Hematopoietic multipotent progenitor cell treated with erythropoietin and hydrocortisone succinate and interleukin-3 and kit ligand, for 17 days (in vitro differentiated cells): ENCODE measurements around the gene RNF115.
A peak's percentile ranks its signal among the peaks of the same experiment; 100 is the strongest.
"Not testable (repeated sequence)": the region's sequence is repeated elsewhere in the genome, so short reads cannot be mapped to it uniquely, and the experiment has no call there.

Source experiments
- DNase-seq: peaks from one replicate; pipeline ENCODE4 v3.0.0-alpha.2; 2015; ENCODE audit warnings: low spot score

Gene RNF115

DNA sequence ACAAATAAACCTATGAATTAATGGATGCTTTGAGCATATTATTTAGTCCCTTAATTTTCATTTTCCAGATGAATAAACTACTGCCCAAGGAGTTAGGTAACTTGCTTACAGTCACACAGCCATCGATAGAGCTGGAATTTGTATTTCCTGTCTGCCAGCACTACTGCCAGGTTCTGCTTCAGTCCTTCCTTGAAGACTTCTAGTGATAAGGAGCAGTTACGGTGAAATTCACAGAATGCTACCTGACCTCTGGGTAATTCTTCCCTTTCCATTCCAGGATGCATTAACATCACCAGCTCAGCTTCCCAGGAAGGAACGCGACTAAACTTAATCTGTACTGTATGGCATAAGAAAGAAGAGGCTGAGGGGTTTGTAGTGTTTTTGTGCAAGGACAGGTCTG is 93.4 kb downstream of the RNF115 start:
- DNase-seq = no peak

DNA sequence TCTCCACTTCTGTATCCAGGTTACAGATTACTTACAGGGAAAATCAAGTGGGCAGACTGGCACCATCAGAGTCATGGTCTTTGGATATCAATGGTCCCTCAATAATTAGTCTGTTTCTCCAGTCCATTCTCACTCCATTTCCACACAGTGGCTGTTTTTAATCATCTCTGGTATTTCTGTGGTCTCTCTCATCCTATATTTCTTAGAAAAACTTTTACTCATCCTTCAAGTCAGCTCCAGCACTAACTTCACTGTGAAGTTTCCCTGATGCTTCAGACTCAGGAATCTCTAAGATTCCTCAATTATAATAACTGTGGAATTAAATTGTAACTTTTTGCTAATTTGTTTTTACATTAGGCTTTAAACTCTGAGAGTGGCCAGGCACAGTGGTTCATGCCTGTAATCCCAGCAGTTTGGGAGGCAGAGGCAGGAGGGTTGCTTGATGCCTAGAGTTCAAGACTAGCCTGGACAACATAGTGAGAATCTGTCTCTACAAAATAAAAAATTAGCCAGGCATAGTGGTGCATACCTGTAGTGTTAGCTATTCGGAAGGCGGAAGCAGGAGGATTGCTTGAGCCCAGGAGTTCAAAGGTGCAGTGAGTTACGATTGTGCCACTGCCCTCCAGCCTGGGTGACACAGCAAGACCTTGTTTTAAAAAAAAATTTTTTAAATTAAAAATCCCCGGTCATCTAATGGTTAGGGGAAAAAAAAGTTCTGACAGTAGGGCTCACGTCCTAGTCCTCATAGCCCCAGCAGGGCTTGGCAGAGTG is 94.0 kb downstream of the RNF115 start:
- DNase-seq = no peak

GRCh38 chr1:145729196-145729595 is 94.7 kb downstream of the RNF115 start:
- no peak for DNase-seq

DNA sequence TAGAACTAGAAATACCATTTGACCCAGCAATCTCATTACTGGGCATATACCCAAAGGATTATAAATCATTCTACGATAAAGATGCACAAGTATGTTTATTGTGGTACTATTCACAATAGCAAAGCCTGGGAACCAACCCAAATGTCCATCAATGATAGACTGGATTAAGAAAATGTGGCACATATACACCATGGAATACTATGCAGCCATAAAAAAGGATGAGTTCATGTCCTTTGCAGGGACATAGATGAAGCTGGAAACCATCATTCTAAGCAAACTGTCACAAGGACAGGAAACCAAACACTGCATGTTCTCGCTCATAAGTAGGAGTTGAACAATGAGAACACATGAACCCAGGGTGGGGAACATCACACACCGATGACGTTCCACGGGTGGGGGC is 97.7 kb downstream of the RNF115 start:
- DNase-seq = not testable (repeated sequence)

DNA sequence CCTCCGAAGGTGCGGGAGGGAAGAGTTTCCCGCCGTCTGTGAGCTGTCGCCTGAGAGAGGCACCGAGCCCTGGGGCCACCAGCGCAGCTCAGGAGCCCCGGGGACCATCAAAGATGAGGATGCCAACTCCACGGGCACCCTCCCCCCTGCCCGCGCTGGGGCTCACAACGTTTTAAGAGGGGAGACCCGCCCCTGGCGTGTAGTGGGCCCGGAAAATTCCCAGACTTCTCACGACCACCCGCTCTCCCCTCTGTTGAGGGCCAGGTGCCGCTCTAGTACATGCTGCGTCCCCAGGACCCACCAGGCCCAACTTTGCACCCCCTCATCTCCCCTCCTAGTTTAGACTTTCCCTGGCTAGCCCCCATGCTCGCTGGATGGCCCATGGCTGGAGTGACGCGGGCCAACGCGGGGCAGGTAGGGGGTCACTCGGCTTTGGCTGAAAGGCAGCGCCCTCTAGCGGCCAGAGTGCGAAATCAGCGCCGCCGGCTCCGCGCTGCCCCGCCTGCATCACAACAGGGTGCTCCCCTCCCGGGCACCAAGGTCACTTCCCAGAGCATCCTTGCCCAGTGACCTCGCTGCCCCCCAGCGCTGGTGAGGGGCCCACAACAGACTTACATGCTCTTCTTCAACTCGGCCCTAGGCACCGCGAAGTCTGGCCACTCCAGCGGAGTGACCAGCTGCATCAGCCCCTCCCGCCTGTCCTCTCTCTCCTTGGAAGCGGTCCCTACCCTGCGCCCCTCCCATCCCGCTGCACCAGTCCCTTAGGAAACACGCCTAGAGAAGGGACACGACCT is 102.8 kb downstream of the RNF115 start:
- peak; percentile 69 for DNase-seq

DNA sequence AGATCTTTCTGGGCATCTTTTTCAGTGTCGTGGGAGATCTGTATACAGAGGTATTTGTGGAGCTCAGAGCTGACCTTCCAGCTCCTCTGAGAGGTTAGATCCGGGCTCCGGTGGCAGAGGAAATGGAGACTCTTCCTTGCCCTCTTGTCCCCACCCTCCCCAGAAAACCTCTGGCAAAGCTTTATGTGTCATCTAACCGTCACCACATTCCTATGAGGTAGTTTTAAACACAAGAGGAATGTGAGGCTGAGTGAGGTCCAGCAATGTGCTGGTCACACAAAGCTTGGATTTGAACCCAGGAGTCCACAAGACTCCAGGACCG is 103.4 kb downstream of the RNF115 start:
- no peak for DNase-seq

DNA sequence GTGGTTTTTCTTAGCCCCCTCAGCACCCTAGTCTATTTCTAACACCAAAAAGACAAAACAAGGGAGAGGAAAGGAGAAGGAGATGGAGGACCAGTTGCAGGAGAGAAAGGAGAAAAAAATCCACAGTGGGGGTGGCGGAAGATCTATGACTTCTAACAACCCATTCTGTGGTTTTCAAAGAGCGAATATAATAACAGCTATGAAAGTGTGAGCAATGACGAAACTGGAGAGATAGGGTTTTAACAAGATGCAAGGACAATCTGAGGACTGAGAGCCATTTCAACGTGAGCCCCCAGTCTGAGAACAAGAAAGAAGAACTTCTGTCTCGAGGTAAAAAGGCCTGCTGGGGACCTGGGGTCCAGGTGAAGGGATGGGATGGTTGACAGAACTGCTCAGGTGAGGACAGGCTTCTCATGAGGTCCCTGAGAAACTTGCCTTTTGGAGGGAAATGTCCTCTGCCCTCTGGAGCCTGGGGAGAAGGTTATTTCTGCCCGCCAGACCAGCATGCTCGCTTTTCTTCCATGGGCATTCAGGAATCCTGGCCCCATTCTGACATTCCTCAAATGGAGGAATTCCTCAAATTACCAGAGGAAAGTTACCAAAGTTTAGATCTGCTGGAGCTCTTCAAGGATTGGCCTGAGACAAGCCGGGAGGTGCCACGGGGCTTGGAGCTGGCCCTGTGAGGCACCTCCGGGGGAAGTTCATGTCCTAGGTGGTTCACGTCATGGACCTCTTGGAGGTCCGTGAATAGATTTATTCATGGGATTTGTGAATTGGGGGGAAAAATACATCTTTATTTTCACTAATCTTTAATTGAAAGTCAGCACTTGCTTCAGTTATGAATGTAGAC is 104.4 kb downstream of the RNF115 start, which contains the start of gene CD160:
CD160 (plus strand) TSS at position 270 of the 850 bp plus-strand sequence. CDS start 8,829 bp downstream, outside the sequence.
- DNase-seq = no peak

DNA sequence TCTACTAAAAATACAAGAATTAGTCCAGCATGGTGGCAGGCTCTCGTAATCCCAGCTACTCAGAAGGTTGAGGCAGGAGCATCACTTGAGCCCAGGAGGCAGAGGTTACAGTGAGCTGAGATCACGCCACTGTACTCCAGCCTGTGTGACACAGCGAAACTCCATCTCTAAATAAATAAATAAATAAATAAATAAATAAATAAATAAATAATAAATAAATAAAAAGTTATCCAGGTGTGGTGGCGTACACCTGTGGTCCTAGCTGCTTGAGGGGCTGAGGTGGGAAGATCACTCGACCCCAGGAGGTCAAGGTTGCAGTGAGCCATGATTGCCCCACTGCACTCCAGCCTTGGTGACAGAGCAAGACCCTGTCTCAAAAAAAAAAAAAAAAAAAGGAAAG is 105.4 kb downstream of the RNF115 start:
- not testable (repeated sequence) for DNase-seq

- no peak for DNase-seq
Observed at GRCh38 chr1:145717833-145718232, 106.1 kb downstream of the RNF115 start.

GRCh38 chr1:145716641-145717345 is 107.1 kb downstream of the RNF115 start:
- DNase-seq = no peak

DNA sequence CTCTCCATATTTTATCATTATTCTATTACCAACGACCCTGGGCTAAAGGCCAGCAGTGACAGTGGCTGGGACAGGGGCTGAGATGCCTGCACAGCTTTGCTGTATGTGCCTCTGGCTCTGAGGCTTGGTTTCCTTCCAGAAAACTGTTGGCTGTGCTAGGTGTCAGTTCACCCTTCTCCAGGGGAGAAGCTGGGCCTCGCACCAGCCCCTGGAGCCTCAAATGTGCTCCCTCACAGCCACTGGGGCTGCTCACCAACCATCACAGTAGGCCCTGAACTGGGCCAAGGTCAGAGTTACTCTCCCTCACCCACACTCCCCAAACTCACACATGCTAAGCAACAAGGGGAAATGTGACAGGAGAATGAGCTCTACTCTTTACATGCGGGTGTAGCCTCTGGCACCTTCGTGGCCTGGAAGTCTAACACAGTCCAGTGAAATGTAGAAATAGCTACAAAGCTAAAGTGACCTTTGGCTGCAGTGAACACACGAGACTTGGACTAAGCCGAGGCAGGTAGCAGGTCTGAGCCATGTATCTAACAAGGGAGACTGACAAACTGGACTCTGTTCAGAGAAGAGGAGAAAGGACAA is 109.3 kb downstream of the RNF115 start:
- DNase-seq = no peak

GRCh38 chr1:145711213-145711651 is 112.7 kb downstream of the RNF115 start:
- DNase-seq = no peak

GRCh38 chr1:145710291-145711027 is 113.4 kb downstream of the RNF115 start:
- DNase-seq = no peak

- DNase-seq = no peak
Observed at GRCh38 chr1:145708063-145708462, 115.8 kb downstream of the RNF115 start.

DNA sequence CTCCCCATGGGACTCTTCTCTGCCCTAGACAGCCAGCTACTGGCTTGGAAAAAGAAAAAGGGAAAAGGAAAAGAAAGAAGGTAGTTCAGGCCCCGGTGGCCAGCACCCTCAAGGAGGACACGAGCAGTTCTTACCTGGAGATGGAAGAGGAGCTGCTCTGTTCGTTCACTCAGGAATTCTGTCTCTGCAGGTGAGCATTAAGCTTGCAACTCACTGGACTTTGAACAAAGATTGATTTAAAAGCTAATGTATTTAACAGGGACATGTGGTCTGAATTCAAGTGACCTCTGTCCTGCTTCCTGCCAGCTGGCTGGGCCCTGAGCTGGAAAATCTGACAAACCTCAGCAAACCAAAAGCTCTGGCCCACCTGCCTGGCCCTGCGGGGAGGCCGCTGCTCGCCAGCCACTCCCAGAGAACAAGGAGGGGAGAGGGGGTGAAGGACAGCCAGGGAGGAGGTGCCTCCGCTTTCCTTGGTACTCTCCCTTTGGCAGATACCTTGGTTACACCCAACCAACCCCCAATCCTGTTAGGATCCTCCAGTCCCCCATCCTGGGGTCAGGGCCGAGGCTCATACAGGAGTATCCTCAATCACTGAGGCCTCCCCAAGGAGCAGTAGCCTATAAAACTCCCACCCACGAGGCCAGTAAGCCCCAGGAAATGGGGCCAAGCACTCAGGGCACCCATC is 116.6 kb downstream of the RNF115 start, which contains the start of gene PDZK1:
PDZK1 (minus strand) TSS at position 186 of the 685 bp plus-strand sequence. CDS start 19,347 bp downstream, outside the sequence.
- no peak for DNase-seq

GRCh38 chr1:145706086-145706664 is 117.7 kb downstream of the RNF115 start:
- no peak for DNase-seq

DNA sequence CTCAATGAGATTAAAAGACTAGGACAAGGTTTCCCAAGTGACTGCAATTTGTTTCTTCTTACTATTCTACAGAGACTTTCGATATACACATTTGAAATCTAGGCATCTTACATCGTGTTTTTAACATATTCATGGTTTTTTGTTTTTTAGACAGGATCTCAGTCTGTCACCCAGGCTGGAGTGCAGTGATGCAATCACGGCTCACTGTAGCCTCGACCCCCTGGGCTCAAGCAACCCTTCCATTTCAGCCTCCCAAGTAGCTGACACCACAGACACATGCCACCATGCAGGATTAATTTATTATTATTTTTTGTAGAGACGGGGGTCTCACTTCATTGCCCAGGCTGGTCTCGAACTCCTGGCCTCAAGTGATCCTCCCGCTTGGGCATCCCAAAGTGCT is 118.3 kb downstream of the RNF115 start:
- DNase-seq = no peak

GRCh38 chr1:145702826-145703225 is 121.1 kb downstream of the RNF115 start:
- no peak for DNase-seq

DNA sequence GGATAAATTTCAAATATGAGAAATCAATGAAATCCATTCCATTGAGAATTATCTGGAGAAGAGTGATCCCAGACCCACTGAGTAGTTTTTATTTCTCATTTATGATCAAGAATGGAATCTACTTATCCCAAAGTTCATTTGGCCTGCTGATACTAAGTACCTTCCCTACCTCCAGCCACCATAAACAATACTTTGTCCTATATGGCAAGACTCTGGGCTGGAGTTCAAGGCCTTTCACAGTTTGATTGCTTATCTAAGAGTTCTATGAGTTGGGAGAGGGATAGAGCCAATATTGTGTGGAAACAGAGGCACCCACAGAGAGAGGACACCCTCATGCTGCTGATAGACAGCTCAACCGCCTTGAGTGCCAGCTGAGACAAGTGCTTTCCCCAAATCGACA is 121.8 kb downstream of the RNF115 start:
- no peak for DNase-seq
